NOMO-1 (cell line): ENCODE measurements around the gene PAPPA.

Experiments used
- DNase-seq, 2 experiments: peaks; one replicate each; lab custom pipeline; 2025; ENCODE audit not compliant: unreplicated experiment in 2 of 2; lab: John Stamatoyannopoulos, UW

PAPPA gene

GRCh38 chr9:116181853-116182610 is 28.4 kb downstream of the PAPPA start:
- no peak for DNase-seq

- DNase-seq, result no peak
These were observed 29.3 kb downstream of the PAPPA start for GRCh38 chr9:116182876-116183275.

GRCh38 chr9:116187570-116188170 is 34.1 kb downstream of the PAPPA start:
- DNase-seq, result no peak

- DNase-seq, result no peak
These were observed 36.1 kb downstream of the PAPPA start for GRCh38 chr9:116189683-116190082.

GRCh38 chr9:116190637-116191396 is 37.2 kb downstream of the PAPPA start:
- no peak for DNase-seq

GRCh38 chr9:116191576-116192415 is 38.2 kb downstream of the PAPPA start:
- DNase-seq, result no peak

GRCh38 chr9:116193636-116194035 is 40.0 kb downstream of the PAPPA start:
- no peak for DNase-seq

GRCh38 chr9:116196806-116197205 is 43.2 kb downstream of the PAPPA start:
- DNase-seq, result no peak

GRCh38 chr9:116198344-116198743 is 44.8 kb downstream of the PAPPA start:
- no peak for DNase-seq

GRCh38 chr9:116202219-116202912 is 48.8 kb downstream of the PAPPA start:
- DNase-seq, result no peak

GRCh38 chr9:116204252-116204882 is 50.8 kb downstream of the PAPPA start:
- no peak for DNase-seq

- DNase-seq, result no peak
These were observed 54.0 kb downstream of the PAPPA start for GRCh38 chr9:116207371-116208111.

GRCh38 chr9:116208417-116209232 is 55.0 kb downstream of the PAPPA start:
- no peak for DNase-seq

- no peak for DNase-seq
These were observed 56.0 kb downstream of the PAPPA start for GRCh38 chr9:116209414-116210116.

- DNase-seq, result no peak
These were observed 59.5 kb downstream of the PAPPA start for GRCh38 chr9:116212986-116213692.

- no peak for DNase-seq
These were observed 60.1 kb downstream of the PAPPA start for GRCh38 chr9:116213693-116214047.

- no peak for DNase-seq
These were observed 64.8 kb downstream of the PAPPA start for GRCh38 chr9:116218399-116218798.
